Neural cell (in vitro differentiated cells): ENCODE measurements around the gene LENG9. TPM values are rescaled to one million over a fixed set of nuclear protein-coding genes. Genes with fewer than 3 reads are reported as not detected.

ENCODE experiments used
- H2AFZ ChIP-seq: fragments of 200-600, 300-800 bp; sonication (generic), shearing (Covaris generic); 2 replicates; pipeline ENCODE4 v1.6.0; 2014; ENCODE audit warnings: low read depth, mild to moderate bottlenecking, antibody characterized with exemption, low read length, moderate library complexity
- H3F3A ChIP-seq: fragments of 200-600 bp; shearing (Covaris generic); 2 replicates; pipeline ENCODE4 v1.6.1; 2016; ENCODE audit warnings: mild to moderate bottlenecking, moderate library complexity, mixed read lengths, antibody characterized with exemption, low read length; ENCODE audit not compliant: insufficient read depth, poor library complexity, severe bottlenecking
- H3K27ac ChIP-seq: fragments of 200-600, 300-800 bp; sonication (generic), shearing (Covaris generic); 2 replicates; pipeline ENCODE4 v1.5.1; 2014; ENCODE audit warnings: mild to moderate bottlenecking, low read length, moderate library complexity
- H3K27me3 ChIP-seq: fragments of 300-800, 200-600 bp; sonication (generic), shearing (Covaris generic); 2 replicates; pipeline ENCODE4 v1.6.0; 2014; ENCODE audit warnings: mild to moderate bottlenecking, low read depth, low read length, moderate library complexity; ENCODE audit not compliant: insufficient read depth
- H3K36me3 ChIP-seq: fragments of 300-800, 200-600 bp; sonication (generic), shearing (Covaris generic); 2 replicates; pipeline ENCODE4 v1.5.1; 2014; ENCODE audit warnings: mild to moderate bottlenecking, antibody characterized with exemption, low read length, moderate library complexity; ENCODE audit not compliant: insufficient read depth
- H3K4me2 ChIP-seq: fragments of 300-800, 200-600 bp; sonication (generic), shearing (Covaris generic); 2 replicates; pipeline ENCODE4 v1.6.0; 2014; ENCODE audit warnings: mild to moderate bottlenecking, low read length
- H3K4me3 ChIP-seq: fragments of 300-800, 200-600 bp; sonication (generic), shearing (Covaris generic); 2 replicates; pipeline ENCODE4 v1.5.1; 2014; ENCODE audit warnings: mild to moderate bottlenecking, low read length, moderate library complexity
- H3K79me2 ChIP-seq: fragments of 200-600 bp; shearing (Covaris generic); replicated peaks from 2 replicates; pipeline ENCODE4 v1.6.0; 2014; ENCODE audit warnings: mild to moderate bottlenecking, low read length, moderate library complexity; ENCODE audit not compliant: insufficient read depth
- H3K9ac ChIP-seq: fragments of 300-800, 200-600 bp; sonication (generic), shearing (Covaris generic); 2 replicates; pipeline ENCODE4 v1.6.1; 2016; ENCODE audit warnings: mild to moderate bottlenecking, low read length, mixed read lengths
- H3K9me2 ChIP-seq: fragments of 200-600 bp; shearing (Covaris generic); 2 replicates; pipeline ENCODE4 v1.6.1; 2016; ENCODE audit warnings: mild to moderate bottlenecking, low read length, mixed read lengths; ENCODE audit not compliant: insufficient read depth
- H3K9me3 ChIP-seq: fragments of 200-600, 300-800 bp; sonication (generic), shearing (Covaris generic); 2 replicates; pipeline ENCODE4 v1.6.1; 2016; ENCODE audit warnings: mild to moderate bottlenecking, mixed run types, low read length, moderate library complexity, mixed read lengths
- H4K20me1 ChIP-seq: fragments of 200-600 bp; shearing (Covaris generic); 2 replicates; pipeline ENCODE4 v1.6.1; 2016; ENCODE audit warnings: mild to moderate bottlenecking, mixed run types; ENCODE audit not compliant: insufficient read depth
- CTCF ChIP-seq: fragments of 450-650 bp; IDR thresholded peaks from 2 replicates; pipeline ENCODE4 v1.5.1; 2014; ENCODE audit warnings: antibody characterized with exemption, mild to moderate bottlenecking, moderate library complexity; ENCODE audit not compliant: poor library complexity, severe bottlenecking
- EP300 ChIP-seq: fragments of 450-650 bp; conservative IDR thresholded peaks from 2 replicates; pipeline ENCODE4 v1.6.1; 2014; ENCODE audit warnings: antibody characterized with exemption, mild to moderate bottlenecking, moderate library complexity; ENCODE audit not compliant: poor library complexity, severe bottlenecking
- EZH2 ChIP-seq: fragments of 200-600, 300-800 bp; shearing (Covaris generic), sonication (generic); IDR thresholded peaks from 2 replicates; pipeline ENCODE4 v1.6.1; 2014; ENCODE audit warnings: antibody characterized with exemption, low read length, borderline replicate concordance, mild to moderate bottlenecking; ENCODE audit not compliant: insufficient read depth, poor library complexity, severe bottlenecking
- MXI1 ChIP-seq: fragments of 450-650 bp; conservative IDR thresholded peaks from 2 replicates; pipeline ENCODE4 v1.6.1; 2014; ENCODE audit warnings: antibody characterized with exemption, mild to moderate bottlenecking; ENCODE audit not compliant: poor library complexity, severe bottlenecking
- POLR2AphosphoS5 ChIP-seq: IDR thresholded peaks from 2 replicates; pipeline ENCODE4 v1.6.1; 2012
- RAD21 ChIP-seq: fragments of 450-650 bp; conservative IDR thresholded peaks from 2 replicates; pipeline ENCODE4 v1.6.1; 2014; ENCODE audit warnings: antibody characterized with exemption, mild to moderate bottlenecking, moderate library complexity
- SMC3 ChIP-seq: fragments of 450-650 bp; conservative IDR thresholded peaks from 2 replicates; pipeline ENCODE4 v1.6.1; 2014; ENCODE audit warnings: antibody characterized with exemption, mild to moderate bottlenecking, moderate library complexity; ENCODE audit not compliant: poor library complexity
- TAF1 ChIP-seq: IDR thresholded peaks from 2 replicates; pipeline ENCODE4 v1.6.1; 2012; ENCODE audit warnings: low read depth
- polyA plus RNA-seq: library from polyadenylated mRNA; depleted of rRNA; stranded (reverse); fragments of >200 nt; gene quantifications from 2 replicates; pipeline ENCODE4 v1.2.3, GENCODE V29; 2014
- TF ChIP-seq, protein P1 (sequence below): IDR thresholded peaks from 2 replicates; pipeline ENCODE4 v1.6.1; 2012; ENCODE audit warnings: borderline replicate concordance

Gene LENG9
- polyA plus RNA-seq, 1 donor from 2014 or later = 0.58 TPM

GRCh38 chr19:54489766-54490165 lies 26.2 kb upstream of the LENG9 start:
- Histone ChIP-seq H3F3A (no peaks in the 10 kb centered on the region), H3K4me2 (no peak overlapping the region), H4K20me1 (no peaks in the 10 kb centered on the region), H3K79me2 (no peaks in the 10 kb centered on the region), H3K36me3 (no peaks in the 10 kb centered on the region), H2AFZ (no peak overlapping the region), H3K9me3 (no peaks in the 10 kb centered on the region), H3K9me2 (no peaks in the 10 kb centered on the region), H3K27ac (no peak overlapping the region), H3K4me3 (no peak overlapping the region), H3K9ac (no peak overlapping the region), H3K27me3 (no peaks in the 10 kb centered on the region)
- TF ChIP-seq EP300 = no peak
- no peak for TF ChIP-seq TAF1
- TF ChIP-seq, protein P1, sequence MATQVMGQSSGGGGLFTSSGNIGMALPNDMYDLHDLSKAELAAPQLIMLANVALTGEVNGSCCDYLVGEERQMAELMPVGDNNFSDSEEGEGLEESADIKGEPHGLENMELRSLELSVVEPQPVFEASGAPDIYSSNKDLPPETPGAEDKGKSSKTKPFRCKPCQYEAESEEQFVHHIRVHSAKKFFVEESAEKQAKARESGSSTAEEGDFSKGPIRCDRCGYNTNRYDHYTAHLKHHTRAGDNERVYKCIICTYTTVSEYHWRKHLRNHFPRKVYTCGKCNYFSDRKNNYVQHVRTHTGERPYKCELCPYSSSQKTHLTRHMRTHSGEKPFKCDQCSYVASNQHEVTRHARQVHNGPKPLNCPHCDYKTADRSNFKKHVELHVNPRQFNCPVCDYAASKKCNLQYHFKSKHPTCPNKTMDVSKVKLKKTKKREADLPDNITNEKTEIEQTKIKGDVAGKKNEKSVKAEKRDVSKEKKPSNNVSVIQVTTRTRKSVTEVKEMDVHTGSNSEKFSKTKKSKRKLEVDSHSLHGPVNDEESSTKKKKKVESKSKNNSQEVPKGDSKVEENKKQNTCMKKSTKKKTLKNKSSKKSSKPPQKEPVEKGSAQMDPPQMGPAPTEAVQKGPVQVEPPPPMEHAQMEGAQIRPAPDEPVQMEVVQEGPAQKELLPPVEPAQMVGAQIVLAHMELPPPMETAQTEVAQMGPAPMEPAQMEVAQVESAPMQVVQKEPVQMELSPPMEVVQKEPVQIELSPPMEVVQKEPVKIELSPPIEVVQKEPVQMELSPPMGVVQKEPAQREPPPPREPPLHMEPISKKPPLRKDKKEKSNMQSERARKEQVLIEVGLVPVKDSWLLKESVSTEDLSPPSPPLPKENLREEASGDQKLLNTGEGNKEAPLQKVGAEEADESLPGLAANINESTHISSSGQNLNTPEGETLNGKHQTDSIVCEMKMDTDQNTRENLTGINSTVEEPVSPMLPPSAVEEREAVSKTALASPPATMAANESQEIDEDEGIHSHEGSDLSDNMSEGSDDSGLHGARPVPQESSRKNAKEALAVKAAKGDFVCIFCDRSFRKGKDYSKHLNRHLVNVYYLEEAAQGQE = no peak
- no peak for TF ChIP-seq SMC3
- TF ChIP-seq MXI1 = no peak
- no peak for TF ChIP-seq POLR2AphosphoS5
- no peak for TF ChIP-seq RAD21
- TF ChIP-seq CTCF = no peak
- TF ChIP-seq EZH2 = no peak

- Histone ChIP-seq H3K36me3 (no peaks in the 10 kb centered on the region), H3K79me2 (no peaks in the 10 kb centered on the region), H2AFZ (no peak overlapping the region), H3K4me3 (no peak overlapping the region), H3K27me3 (no peaks in the 10 kb centered on the region), H3K9ac (no peak overlapping the region), H3F3A (no peaks in the 10 kb centered on the region), H3K9me2 (no peaks in the 10 kb centered on the region), H3K9me3 (no peaks in the 10 kb centered on the region), H3K4me2 (no peak overlapping the region), H4K20me1 (no peaks in the 10 kb centered on the region), H3K27ac (no peak overlapping the region)
- no peak for TF ChIP-seq CTCF
- no peak for TF ChIP-seq MXI1
- TF ChIP-seq, protein P1 = no peak
- no peak for TF ChIP-seq POLR2AphosphoS5
- no peak for TF ChIP-seq EZH2
- no peak for TF ChIP-seq SMC3
- TF ChIP-seq EP300 = no peak
- TF ChIP-seq RAD21 = no peak
- TF ChIP-seq TAF1 = no peak
Observed at GRCh38 chr19:54489341-54489740, 25.8 kb upstream of the LENG9 start.
